GM13977 (cell line): ENCODE results near the gene HMGCS2.

Source experiments
- DNase-seq: peaks from one replicate; pipeline ENCODE4 v3.0.0; 2012; ENCODE audit warnings: low spot score
- in situ Hi-C: fragments of 300-500 bp; cut with MboI; formaldehyde crosslinking; loops from one replicate; pipeline ENCODE4 v1.12.0; 2022; ENCODE audit warnings: low sequenced_read_pairs, low pct_unique_long_range_greater_than_20kb, mixed read lengths, inconsistent platforms; ENCODE audit not compliant: unreplicated experiment
- TF ChIP-seq, protein P1 (sequence below): IDR thresholded peaks from 2 replicates; pipeline ENCODE4 v1.5.1; 2012; ENCODE audit warnings: mild to moderate bottlenecking, control low read depth; ENCODE audit not compliant: insufficient read depth; ENCODE audit errors: extremely low read depth, missing control alignments

Gene HMGCS2

DNA sequence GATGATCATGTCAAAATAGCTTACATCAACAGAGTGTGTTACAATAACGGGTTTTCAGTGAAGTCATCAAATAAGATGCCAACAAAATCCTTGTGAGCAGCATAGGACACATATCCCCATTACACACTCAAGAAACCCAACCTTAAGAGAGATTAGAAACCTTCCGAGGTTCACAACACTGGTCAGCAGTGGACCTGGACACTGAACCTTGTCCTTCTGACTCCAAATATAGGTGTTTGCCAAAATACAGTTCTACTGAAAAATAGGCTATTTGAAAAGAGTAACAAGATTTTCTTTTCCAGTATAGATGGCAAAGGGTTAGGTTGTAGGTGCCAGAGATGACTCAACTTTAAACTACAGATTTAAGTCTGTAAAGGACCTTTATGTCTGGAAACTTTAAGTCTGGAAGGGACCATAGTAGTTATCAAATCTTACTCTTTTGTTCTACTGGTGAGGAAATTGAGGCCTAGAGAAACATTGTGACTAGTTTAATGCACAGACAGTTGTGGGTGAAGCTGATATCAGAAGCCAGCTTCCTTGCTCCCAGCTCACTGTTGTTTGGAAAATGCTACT, 43.4 kb upstream of the HMGCS2 start:
- DNase-seq = no peak
- in situ Hi-C loops = no loop called here
- TF ChIP-seq, protein P1, sequence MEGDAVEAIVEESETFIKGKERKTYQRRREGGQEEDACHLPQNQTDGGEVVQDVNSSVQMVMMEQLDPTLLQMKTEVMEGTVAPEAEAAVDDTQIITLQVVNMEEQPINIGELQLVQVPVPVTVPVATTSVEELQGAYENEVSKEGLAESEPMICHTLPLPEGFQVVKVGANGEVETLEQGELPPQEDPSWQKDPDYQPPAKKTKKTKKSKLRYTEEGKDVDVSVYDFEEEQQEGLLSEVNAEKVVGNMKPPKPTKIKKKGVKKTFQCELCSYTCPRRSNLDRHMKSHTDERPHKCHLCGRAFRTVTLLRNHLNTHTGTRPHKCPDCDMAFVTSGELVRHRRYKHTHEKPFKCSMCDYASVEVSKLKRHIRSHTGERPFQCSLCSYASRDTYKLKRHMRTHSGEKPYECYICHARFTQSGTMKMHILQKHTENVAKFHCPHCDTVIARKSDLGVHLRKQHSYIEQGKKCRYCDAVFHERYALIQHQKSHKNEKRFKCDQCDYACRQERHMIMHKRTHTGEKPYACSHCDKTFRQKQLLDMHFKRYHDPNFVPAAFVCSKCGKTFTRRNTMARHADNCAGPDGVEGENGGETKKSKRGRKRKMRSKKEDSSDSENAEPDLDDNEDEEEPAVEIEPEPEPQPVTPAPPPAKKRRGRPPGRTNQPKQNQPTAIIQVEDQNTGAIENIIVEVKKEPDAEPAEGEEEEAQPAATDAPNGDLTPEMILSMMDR = no peak

DNA sequence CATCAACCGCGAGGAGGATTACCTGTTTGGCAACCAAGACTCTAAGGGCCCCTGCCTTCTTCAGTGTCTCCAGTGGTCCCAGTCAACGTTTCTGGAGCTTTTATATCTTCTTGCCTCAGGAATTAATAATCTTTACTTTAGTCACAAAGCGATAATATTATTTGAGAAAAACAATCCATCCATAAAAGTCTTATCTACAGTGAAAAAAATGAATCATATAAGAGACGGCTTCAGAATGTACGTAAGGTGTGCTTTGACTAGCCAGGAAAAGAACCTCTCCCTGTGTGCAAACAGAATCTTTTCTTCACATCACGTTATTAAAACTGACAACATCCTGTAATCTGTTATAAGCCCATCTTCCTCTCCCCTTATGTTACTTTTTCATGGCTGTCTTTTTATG, 42.7 kb upstream of the HMGCS2 start, which contains the start of gene REG4:
Gene REG4 (minus strand): TSS at position 74 of the 400 bp plus-strand sequence. CDS start 2,691 bp downstream, outside the sequence.
- TF ChIP-seq, protein P1 = no peak
- DNase-seq = no peak
- in situ Hi-C loops = no loop called here

DNA sequence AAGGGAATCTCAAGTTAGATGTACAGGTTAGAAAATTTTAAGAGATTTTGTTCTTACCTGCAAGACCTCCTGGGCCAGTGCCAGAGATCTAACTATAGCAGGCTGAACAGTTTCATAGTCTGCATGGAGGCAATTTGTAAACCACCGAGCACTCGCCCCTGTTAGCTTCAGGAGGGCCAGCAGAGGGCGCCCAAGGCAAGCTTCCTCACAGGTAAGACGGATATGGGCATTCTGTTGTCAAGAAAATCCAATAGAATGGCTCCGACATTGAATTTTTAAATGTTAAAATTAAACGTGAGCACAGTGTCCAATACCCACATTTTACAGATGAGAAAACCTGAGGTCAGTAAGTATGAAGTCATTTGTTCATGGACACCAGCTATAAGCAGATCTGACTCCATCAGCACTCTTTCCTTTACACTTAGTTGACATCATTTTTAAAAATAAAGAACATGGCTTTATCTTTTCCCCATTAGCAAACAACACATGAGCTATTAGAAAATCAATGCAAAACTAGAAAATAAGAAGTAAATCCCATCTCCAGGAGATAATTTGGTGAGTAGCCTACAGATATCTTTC, 40.4 kb upstream of the HMGCS2 start:
- DNase-seq = peak; percentile 71
- TF ChIP-seq, protein P1 = peak; percentile 85
- in situ Hi-C loops = no loop called here

DNA sequence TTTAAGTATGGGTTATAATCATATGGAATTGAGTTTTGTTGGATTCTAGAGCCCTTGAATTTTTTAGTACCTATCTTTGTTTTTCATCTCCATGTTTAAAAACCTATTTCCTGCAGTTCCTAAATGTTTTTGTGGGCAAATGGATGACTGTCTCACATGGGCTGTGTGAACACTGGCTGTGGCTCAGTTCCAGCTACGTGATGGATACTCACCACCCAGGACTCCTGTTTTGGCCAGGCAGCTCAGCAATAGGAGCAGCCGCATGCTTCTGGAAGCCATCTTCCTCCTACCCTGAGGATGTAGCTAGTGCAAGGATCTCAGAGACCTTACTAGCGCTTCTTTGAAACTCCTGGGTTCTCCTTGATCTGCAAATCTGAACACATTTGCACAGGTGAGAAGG, 39.8 kb upstream of the HMGCS2 start:
- no peak for DNase-seq
- TF ChIP-seq, protein P1 = peak; percentile 1
- in situ Hi-C loops = no loop called here

DNA sequence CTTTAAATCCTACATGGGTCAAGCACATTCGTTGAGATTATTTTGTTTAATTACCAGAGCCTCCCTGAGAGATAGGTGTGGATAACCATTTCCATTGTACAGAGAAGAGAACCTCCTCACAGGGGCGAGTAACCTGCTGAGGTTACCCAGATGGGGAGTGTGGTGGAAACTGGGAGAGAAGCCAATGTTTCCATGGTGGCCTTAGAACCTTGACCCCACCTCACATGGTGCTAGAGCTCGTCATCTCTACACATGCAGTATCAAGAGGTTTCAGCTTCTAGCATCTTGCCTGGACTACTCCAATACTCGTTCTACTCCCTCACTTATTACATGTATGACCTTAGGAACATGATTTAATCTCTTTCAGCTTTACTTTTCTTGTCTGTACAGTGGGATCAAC, 37.8 kb upstream of the HMGCS2 start:
- in situ Hi-C loops = no loop called here
- no peak for DNase-seq
- TF ChIP-seq, protein P1 = no peak

DNA sequence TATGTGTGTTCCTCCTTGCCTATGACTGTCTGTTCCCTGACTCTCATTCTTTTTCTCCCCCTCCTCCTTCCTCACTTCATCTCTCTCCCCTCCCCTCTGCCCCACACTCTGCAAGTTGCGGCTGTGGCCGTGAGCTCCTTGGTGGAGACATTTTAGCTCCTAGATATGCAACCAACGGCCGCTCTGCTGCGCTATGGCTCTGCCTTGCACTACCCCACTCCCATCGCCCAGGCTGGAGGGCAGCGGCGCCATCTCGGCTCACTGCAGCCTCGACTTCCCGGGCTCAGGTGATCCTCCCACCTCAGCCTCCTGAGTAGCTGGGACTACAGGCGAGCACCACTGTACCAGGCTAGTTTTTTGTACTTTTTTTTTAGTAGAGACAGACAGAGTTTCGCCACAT, 37.0 kb upstream of the HMGCS2 start:
- TF ChIP-seq, protein P1 = no peak
- no peak for DNase-seq
- in situ Hi-C loops = no loop called here
